ENCODE measurements around the gene USHBP1.

Gene USHBP1

DNA sequence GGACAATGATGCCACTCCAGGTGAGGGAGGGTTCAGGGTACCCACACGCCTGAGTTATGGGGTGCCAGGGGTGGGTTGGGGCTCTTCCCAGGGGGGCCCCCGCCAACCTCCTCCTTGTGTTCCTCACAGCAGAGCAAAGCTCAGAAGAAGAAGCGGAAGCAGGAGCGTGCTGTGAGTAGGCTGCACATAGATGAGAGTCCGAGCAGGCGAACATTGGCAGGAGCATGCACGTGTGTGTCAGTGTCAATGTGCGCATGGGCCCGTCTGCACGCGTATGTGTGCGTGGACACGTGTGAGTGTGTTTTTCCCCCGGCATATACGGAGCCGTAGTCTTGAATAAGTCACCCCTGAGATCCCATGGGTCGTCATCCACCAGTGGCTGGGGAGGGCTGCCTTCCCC is 61.8 kb downstream of the USHBP1 start:
- DNase-seq: no peak
- intact Hi-C loops (cut with DNase I): no loop called here

DNA sequence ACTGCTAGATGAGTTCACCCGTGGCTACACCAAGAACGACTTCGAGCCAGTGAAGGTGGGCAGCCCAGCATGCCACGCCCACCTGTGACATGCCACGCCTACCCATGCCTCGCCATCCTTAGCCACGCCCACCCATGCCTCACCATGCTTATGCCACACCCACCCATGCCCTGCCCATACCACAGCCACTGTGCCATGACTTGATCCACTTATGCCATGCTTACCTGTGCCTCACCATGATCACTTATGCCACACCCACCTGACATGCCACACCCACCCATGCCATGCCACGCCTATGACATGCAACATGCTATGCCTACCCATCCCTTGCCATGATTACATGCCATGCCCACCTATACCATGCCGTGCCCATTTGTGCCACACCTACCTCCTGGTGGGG is 62.3 kb downstream of the USHBP1 start:
- DNase-seq: no peak
- intact Hi-C loops (cut with DNase I): no loop called here

DNA sequence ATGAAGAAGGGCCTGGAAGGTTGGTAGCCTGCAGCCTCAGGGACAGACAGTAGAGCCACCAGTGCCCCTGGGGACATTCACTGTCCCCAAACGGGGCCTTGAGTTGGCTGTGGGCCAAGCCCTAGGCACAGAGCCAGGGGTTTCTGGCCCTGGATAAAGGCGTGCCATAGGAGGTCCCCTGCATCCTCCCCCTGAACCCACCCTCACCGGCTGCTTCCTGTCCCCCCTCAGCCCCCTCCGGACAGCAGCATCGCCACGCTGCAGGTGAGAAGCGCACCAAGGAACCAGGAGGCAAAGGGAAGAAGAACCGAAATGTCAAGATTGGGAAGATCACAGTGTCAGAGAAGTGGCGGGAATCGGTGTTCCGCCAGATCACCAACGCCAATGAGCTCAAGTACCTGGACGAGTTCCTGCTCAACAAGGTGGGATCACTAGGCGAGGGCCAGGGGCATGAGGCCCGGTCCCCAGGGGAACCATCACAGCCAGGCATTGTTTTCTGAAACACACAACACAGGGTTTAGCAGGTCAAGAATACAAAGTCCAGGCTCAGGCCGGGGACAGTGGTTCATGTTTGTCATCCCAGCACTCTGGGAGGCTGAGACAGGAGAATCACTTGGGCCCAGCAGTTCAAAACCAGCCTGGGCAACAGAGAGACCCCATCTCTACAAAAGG is 64.0 kb downstream of the USHBP1 start:
- intact Hi-C loops (cut with DNase I): no loop called here

More for the DNA sequence above, 64.0 kb downstream of the USHBP1 start:
- DNase-seq: no peak

Measured in head of caudate nucleus (tissue), 42 donors.